AML-193 (cell line): ENCODE measurements around the gene GP9.
"Not testable (repeated sequence)": the region's sequence is repeated elsewhere in the genome, so short reads cannot be mapped to it uniquely, and the experiment has no call there.

ENCODE experiments used
- DNase-seq, 2 experiments: peaks; one replicate each; lab custom pipeline; 2025; lab: John Stamatoyannopoulos, UW

Gene GP9

DNA sequence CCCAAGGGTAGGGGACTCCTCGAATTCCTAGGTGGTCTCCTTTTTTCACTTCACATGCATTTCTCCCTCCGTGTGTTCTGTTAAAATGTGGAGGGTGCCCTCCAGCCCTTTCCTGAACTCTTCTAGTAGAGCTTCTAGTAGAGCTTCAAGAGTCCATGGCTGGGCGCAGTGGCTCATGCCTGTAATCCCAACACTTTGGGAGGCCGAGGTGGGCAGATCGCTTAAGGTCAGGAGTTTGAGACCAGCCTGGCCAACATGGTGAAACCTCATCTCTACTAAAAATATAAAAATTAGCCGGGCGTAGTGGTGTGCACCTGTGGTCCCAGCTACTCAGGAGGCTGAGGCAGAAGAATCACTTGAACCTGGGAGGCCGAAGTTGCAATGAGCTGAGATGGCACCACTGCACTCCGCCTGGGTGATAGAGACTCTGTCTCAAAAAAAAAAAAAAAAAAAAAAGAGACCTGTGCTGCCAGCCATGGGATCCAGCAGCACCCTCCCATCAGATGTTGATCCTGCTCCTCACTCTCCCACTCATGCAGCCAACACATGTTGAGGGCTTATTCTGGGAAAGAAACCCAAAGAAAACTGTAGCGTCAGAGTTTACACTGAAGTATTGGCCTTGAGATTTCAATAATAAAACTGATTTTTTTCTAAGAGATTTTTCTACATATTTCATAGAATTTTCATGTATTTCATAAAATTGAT lies 50.6 kb downstream of the GP9 start:
- not testable (repeated sequence) for DNase-seq
